Endothelial cell of umbilical vein (primary cell): ENCODE data around the gene SLC12A2. TPM values are rescaled to one million over a fixed set of nuclear protein-coding genes. Genes with fewer than 3 reads are reported as not detected.

Experiments
- BruUV-seq: library from RNA; stranded (reverse); fragments of 400-500 nt; replicated peaks from 2 replicates; lab custom pipeline; 2021; lab: Mats Ljungman, UMichigan
- CTCF ChIA-PET: fragments of 300-600, 350-600 bp; sonication (Branson Sonifier 250); formaldehyde crosslinking; loops from one replicate; lab custom pipeline; 2021; ENCODE audit warnings: antibody characterized with exemption, inconsistent platforms; lab: Charles Lee
- POLR2A ChIA-PET: fragments of 300-600, 350-600 bp; sonication (Branson Sonifier 250); formaldehyde crosslinking; loops from one replicate; lab custom pipeline; 2021; ENCODE audit warnings: antibody characterized with exemption, inconsistent platforms; lab: Charles Lee
- DNase-seq: peaks from one replicate; pipeline ENCODE4 v3.0.0-alpha.2; 2011; ENCODE audit warnings: low read depth, low spot score
- FAIRE-seq: peaks from 2 replicates; lab custom pipeline; 2011; peaks lifted over from hg19 to GRCh38; lab: Jason Lieb, UNC
- H2AFZ ChIP-seq: 2 replicates; pipeline ENCODE4 v1.6.0; 2012; ENCODE audit warnings: low read depth, low read length, control low read depth, inconsistent platforms
- H3K27ac ChIP-seq: 2 replicates; pipeline ENCODE4 v1.5.1; 2011; ENCODE audit warnings: low read depth, mild to moderate bottlenecking, control low read depth, low read length, moderate library complexity; ENCODE audit not compliant: insufficient read depth
- H3K27me3 ChIP-seq, 2 experiments: 2 replicates each; pipeline versions ENCODE4 v1.6.0 to v1.6.1; 2011; ENCODE audit warnings: low read length in 2 of 2, mixed read lengths in 1 of 2; ENCODE audit not compliant: control insufficient read depth in 2 of 2, insufficient read depth in 2 of 2
- H3K36me3 ChIP-seq, 2 experiments: 2 replicates in 1 of 2; 3 replicates in 1 of 2; pipeline ENCODE4 v1.5.1; 2011; ENCODE audit warnings: low read length in 2 of 2, mild to moderate bottlenecking in 1 of 2, moderate library complexity in 1 of 2; ENCODE audit not compliant: control insufficient read depth in 2 of 2, insufficient read depth in 2 of 2; ENCODE audit errors: extremely low read depth in 1 of 2
- H3K4me1 ChIP-seq: 3 replicates; pipeline ENCODE4 v1.5.1; 2011; ENCODE audit warnings: mild to moderate bottlenecking, low read length; ENCODE audit not compliant: control insufficient read depth, insufficient read depth; ENCODE audit errors: extremely low read depth
- H3K4me2 ChIP-seq: 2 replicates; pipeline ENCODE4 v1.6.1; 2011; ENCODE audit warnings: low read length, control low read depth, mixed read lengths; ENCODE audit not compliant: insufficient read depth
- H3K4me3 ChIP-seq, 3 experiments: fragments of 200-600 bp in 1 of 3; sonication (generic), shearing (Covaris generic) in 1 of 3; replicated peaks in 1 of 3; 2 replicates each; pipeline ENCODE4 v1.5.1; 2011 to 2016; ENCODE audit warnings: control low read depth in 3 of 3, low read length in 3 of 3, mild to moderate bottlenecking in 2 of 3, inconsistent platforms in 1 of 3, low read depth in 1 of 3, moderate library complexity in 1 of 3; ENCODE audit not compliant: insufficient read depth in 1 of 3
- H3K79me2 ChIP-seq: 2 replicates; pipeline ENCODE4 v1.6.0; 2012; ENCODE audit warnings: low read length, inconsistent platforms; ENCODE audit not compliant: control insufficient read depth, insufficient read depth
- H3K9ac ChIP-seq: replicated peaks from 2 replicates; pipeline ENCODE3; 2011; ENCODE audit warnings: low read length, control low read depth; ENCODE audit not compliant: insufficient read depth; ENCODE audit errors: extremely low read depth
- H3K9me1 ChIP-seq: replicated peaks from 3 replicates; pipeline ENCODE4 v1.6.0; 2011; ENCODE audit warnings: mild to moderate bottlenecking, low read length; ENCODE audit not compliant: control insufficient read depth, insufficient read depth; ENCODE audit errors: extremely low read depth
- H3K9me3 ChIP-seq: replicated peaks from 2 replicates; pipeline ENCODE4 v1.5.1; 2012; ENCODE audit warnings: low read length, inconsistent platforms; ENCODE audit not compliant: control insufficient read depth, insufficient read depth
- H4K20me1 ChIP-seq: replicated peaks from 2 replicates; pipeline ENCODE3; 2011; ENCODE audit warnings: mild to moderate bottlenecking, low read length; ENCODE audit not compliant: control insufficient read depth, insufficient read depth; ENCODE audit errors: extremely low read depth
- GATA2 ChIP-seq: IDR thresholded peaks from 2 replicates; pipeline ENCODE4 v1.7.0; 2011; ENCODE audit warnings: low read depth, mild to moderate bottlenecking, moderate library complexity, mixed read lengths, low read length; ENCODE audit not compliant: insufficient read length, insufficient read depth
- JUN ChIP-seq: IDR thresholded peaks from 2 replicates; pipeline ENCODE4 v1.6.1; 2011; ENCODE audit warnings: borderline replicate concordance, low read depth; ENCODE audit not compliant: insufficient read length, insufficient read depth
- POLR2A ChIP-seq: IDR thresholded peaks from 2 replicates; pipeline ENCODE4 v1.6.1; 2012; ENCODE audit warnings: low read depth, mild to moderate bottlenecking, control low read depth, low read length
- dilution Hi-C: fragments of 300-500 bp; cut with MboI; formaldehyde crosslinking; loops from one replicate; pipeline ENCODE4 v1.15.0; 2019; ENCODE audit warnings: low sequenced_read_pairs; ENCODE audit not compliant: extremely low pct_ligation_motif_present
- intact Hi-C: fragments of 100-400 bp; cut with micrococcal nuclease; formaldehyde crosslinking; loops from one replicate; pipeline ENCODE4 v1.10.0; 2022
- polyA plus RNA-seq, 4 experiments: library from polyadenylated mRNA; depleted of rRNA in 3 of 4; stranded (reverse) in 3 of 4; unstranded in 1 of 4; fragments of >200 nt; gene quantifications; 2 replicates each; pipeline versions ENCODE4 v1.2.1 to v1.2.3, GENCODE V29; 2011 to 2012; ENCODE audit warnings: missing spikeins in 1 of 4
- total RNA-seq: library from RNA; stranded (reverse); gene quantifications from 2 replicates; pipeline ENCODE4 v1.2.3, GENCODE V29; 2021
- TF ChIP-seq, protein P1 (sequence below), 2 donors: IDR thresholded peaks; 1 replicate in 1 of 2; 2 replicates in 1 of 2; pipeline ENCODE4 v1.5.1; 2011; ENCODE audit warnings: low read length in 2 of 2, mild to moderate bottlenecking in 2 of 2, moderate library complexity in 2 of 2, control low read depth in 1 of 2, inconsistent platforms in 1 of 2, low read depth in 1 of 2; ENCODE audit not compliant: insufficient read depth in 1 of 2; ENCODE audit errors: extremely low read depth in 1 of 2
- TF ChIP-seq, protein P2 (sequence below): IDR thresholded peaks from 2 replicates; pipeline ENCODE4 v1.6.1; 2011; ENCODE audit not compliant: insufficient read depth, insufficient read length

SLC12A2 gene
- total and polyA plus RNA-seq, 2 donors (not counting 3 experiments of a cell fraction or from before 2014, with no cell fraction given), result 11.0 to 59.5 TPM

DNA sequence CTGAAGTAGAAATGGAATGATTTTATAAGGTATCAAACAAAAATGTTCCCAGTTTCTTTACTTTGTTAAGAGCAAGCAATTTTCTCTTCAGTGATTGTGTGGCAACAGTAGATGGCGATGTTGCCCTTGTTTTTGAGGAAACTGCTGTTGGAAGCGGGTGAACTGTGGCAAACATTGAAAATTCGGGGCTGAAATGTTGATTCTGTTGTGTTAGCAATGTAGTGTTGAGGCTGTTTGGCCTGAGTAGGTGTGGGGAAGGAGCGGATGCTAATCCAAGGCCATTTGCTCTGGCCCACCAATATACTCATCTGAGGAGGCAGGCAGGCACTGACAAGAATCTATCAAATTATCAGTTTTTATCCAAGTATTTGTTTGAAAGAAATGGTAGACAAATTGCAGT lies 129.8 kb downstream of the SLC12A2 start:
- Histone ChIP-seq H4K20me1 (no peaks in the 10 kb centered on the region), H3K9me1 (no peaks in the 10 kb centered on the region), H3K79me2 (no peaks in the 10 kb centered on the region), H2AFZ (peak overlapping the region; percentile 55), H3K9me3 (no peaks in the 10 kb centered on the region), H3K27ac (no peak overlapping the region), H3K4me2 (no peak overlapping the region), H3K4me1 (no peaks in the 10 kb centered on the region), H3K27me3 (no peaks in the 10 kb centered on the region), H3K4me3 (no peak overlapping the region), H3K9ac (no peak overlapping the region), H3K36me3 (no peaks in the 10 kb centered on the region)
- no TSS peak for BruUV-seq
- FAIRE-seq (peak; percentile 96), DNase-seq (peak; percentile 68)
- dilution Hi-C loops, result no loop called here
- POLR2A ChIA-PET, result no interaction called here
- intact Hi-C loops, result loop anchor here (1.0 kb wide), 4 partner anchors 286 to 913 kb away; no protein-coding TSS in a partner anchor
- CTCF ChIA-PET, result interaction anchor here (0.8 to 3.3 kb wide), 6 partner anchors 286 to 916 kb away, joined by 3 to 34 read pairs (median 11); no protein-coding TSS in a partner anchor
- TF ChIP-seq, protein P1, sequence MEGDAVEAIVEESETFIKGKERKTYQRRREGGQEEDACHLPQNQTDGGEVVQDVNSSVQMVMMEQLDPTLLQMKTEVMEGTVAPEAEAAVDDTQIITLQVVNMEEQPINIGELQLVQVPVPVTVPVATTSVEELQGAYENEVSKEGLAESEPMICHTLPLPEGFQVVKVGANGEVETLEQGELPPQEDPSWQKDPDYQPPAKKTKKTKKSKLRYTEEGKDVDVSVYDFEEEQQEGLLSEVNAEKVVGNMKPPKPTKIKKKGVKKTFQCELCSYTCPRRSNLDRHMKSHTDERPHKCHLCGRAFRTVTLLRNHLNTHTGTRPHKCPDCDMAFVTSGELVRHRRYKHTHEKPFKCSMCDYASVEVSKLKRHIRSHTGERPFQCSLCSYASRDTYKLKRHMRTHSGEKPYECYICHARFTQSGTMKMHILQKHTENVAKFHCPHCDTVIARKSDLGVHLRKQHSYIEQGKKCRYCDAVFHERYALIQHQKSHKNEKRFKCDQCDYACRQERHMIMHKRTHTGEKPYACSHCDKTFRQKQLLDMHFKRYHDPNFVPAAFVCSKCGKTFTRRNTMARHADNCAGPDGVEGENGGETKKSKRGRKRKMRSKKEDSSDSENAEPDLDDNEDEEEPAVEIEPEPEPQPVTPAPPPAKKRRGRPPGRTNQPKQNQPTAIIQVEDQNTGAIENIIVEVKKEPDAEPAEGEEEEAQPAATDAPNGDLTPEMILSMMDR (IDR thresholded peaks at IDR 0.05; ENCODE audit: extremely low read depth in 1 of 2, insufficient read depth in 1 of 2, low read depth in 1 of 2, low read length in 2 of 2), result peak; percentile 63 to 73
- no peak for TF ChIP-seq POLR2A

DNA sequence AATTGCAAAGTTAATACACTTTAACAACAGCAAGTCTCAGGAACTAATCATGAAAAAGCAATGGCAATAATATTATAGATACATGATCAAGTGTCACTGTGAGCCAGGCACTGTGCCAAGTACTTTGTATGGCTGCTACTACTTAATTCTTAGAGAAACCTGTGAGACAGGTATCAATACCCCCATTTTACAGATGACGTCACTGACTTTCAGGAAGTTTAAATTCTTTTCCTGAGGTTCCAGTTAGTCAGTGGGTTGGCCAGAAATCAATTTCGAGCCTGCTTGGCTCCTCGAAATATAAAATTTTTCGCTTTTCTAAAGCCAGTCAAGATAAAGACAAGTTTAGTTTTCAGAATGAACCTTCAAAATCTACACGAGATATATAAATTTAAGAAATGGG lies 130.3 kb downstream of the SLC12A2 start:
- Histone ChIP-seq H3K4me3 (no peak overlapping the region), H3K27ac (no peak overlapping the region), H3K9ac (no peak overlapping the region), H3K4me1 (no peaks in the 10 kb centered on the region), H3K9me1 (no peaks in the 10 kb centered on the region), H3K36me3 (no peaks in the 10 kb centered on the region), H3K27me3 (no peaks in the 10 kb centered on the region), H3K9me3 (no peaks in the 10 kb centered on the region), H2AFZ (no peak overlapping the region), H4K20me1 (no peaks in the 10 kb centered on the region), H3K79me2 (no peaks in the 10 kb centered on the region), H3K4me2 (no peak overlapping the region)
- ChIA-PET POLR2A (no interaction called here), CTCF (interaction anchor here (1.1 to 1.4 kb wide), 5 partner anchors 285 to 650 kb away, joined by 4 to 15 read pairs (median 8); no protein-coding TSS in a partner anchor)
- FAIRE-seq (no peak), DNase-seq (no peak)
- intact Hi-C loops (loop anchor here (1.0 kb wide), 5 partner anchors 285 to 1554 kb away; no protein-coding TSS in a partner anchor), dilution Hi-C loops (no loop called here)
- no TSS peak for BruUV-seq
- no peak for TF ChIP-seq GATA2
- TF ChIP-seq, protein P1 (IDR thresholded peaks at IDR 0.05; ENCODE audit: extremely low read depth in 1 of 2, insufficient read depth in 1 of 2, low read depth in 1 of 2, low read length in 2 of 2), result no peak
- TF ChIP-seq, protein P2, sequence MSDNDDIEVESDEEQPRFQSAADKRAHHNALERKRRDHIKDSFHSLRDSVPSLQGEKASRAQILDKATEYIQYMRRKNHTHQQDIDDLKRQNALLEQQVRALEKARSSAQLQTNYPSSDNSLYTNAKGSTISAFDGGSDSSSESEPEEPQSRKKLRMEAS, result no peak
- no peak for TF ChIP-seq JUN
- TF ChIP-seq POLR2A, result no peak
